Stimulated activated memory B cell treated with anti-CD40 and anti-IgM and Interleukin-4, amounts not matched to agents 10 μg/mL and 1 μg/mL and 100 μg/mL, for 72 hours (primary cell): ENCODE results near the gene ARG2.
"Not testable (repeated sequence)": the region's sequence is repeated elsewhere in the genome, so short reads cannot be mapped to it uniquely, and the experiment has no call there.

Experiments
- ATAC-seq: fragments of 150-1000 bp; cut with Tn5 transposase; 2 replicates; pipeline ENCODE4 v1.10.0; 2021
- H3K27ac Mint-ChIP-seq: one replicate; pipeline ENCODE4 v1.8.0; 2022; ENCODE audit warnings: mild to moderate bottlenecking, mixed read lengths
- H3K27me3 Mint-ChIP-seq: one replicate; pipeline ENCODE4 v1.8.0; 2022; ENCODE audit warnings: mixed read lengths
- H3K36me3 Mint-ChIP-seq: one replicate; pipeline ENCODE4 v1.8.0; 2022; ENCODE audit warnings: mixed read lengths
- H3K4me1 Mint-ChIP-seq: one replicate; pipeline ENCODE4 v1.8.0; 2022; ENCODE audit warnings: mixed read lengths
- H3K4me3 Mint-ChIP-seq: one replicate; pipeline ENCODE4 v1.8.0; 2022; ENCODE audit warnings: mild to moderate bottlenecking, moderate library complexity, mixed read lengths
- H3K9me3 Mint-ChIP-seq: one replicate; pipeline ENCODE4 v1.8.0; 2022; ENCODE audit warnings: mixed read lengths

The ARG2 gene

DNA sequence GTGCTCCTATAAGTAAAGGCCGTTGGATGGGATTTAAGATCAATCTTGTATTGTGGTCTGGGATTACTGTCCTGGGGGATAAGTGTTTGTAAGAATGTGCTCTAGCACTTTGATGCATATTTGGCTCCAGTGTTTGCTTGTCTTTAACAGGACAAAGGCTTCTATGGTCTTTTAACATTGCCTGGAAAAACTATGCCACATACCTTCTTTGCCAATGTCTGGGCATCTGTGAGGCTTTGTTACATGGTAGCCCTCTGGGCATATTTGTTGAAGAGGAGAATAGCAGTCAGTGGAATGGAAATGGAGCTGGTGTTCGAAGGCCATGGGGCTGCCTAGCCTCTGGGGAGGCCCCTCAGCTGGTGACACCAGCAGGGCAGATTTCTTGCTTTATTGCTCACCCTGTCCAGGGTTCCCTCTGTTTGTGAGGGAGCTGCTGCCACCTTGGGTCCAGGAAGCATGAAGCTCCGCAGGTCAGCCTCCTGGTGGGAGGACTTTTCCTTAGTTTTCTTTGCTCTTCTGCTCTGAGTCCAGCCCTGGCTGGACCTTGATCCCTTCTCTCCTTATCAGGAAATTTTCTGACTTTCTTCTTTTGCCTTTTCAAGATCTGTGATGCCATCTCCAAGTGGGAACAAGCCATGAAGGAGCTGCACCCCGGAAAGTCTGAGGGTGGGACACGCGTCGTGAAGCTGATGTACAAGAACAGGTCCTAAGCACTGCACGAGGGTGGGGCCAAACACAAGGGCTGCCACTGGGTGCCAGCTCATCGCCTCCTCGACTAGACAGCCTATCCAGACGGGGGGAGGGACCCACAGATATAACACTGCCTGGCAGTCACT is 39.2 kb upstream of the ARG2 start:
- Mint-ChIP-seq H3K9me3 (no peaks in the 10 kb centered on the region), H3K4me3 (no peak overlapping the region), H3K36me3 (no peaks in the 10 kb centered on the region), H3K27ac (no peak overlapping the region), H3K27me3 (no peaks in the 10 kb centered on the region), H3K4me1 (no peaks in the 10 kb centered on the region)
- no peak for ATAC-seq

DNA sequence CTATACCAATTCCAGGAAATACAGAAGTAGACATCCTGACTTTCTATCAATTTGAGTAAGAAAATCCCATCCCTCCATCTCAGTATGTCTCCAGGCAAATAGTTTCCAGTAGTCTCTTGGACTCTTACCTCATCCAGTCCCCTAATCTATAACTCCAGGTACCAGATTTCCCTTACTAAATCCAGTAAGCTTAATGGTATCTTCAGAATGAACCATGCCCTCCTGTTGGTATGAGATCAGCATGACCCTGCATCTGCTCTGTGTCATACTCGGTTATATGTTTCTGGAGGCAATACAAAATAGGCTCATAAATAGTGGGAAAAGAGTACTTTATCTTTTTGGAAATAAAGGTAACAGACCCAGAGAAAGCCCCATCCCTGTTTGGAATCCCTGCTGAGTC is 38.1 kb upstream of the ARG2 start:
- Mint-ChIP-seq H3K27me3 (no peaks in the 10 kb centered on the region), H3K4me3 (no peak overlapping the region), H3K4me1 (peaks cover 7% of the 10 kb centered on the region), H3K9me3 (no peaks in the 10 kb centered on the region), H3K27ac (no peak overlapping the region), H3K36me3 (peaks cover 5% of the 10 kb centered on the region)
- ATAC-seq: no peak

DNA sequence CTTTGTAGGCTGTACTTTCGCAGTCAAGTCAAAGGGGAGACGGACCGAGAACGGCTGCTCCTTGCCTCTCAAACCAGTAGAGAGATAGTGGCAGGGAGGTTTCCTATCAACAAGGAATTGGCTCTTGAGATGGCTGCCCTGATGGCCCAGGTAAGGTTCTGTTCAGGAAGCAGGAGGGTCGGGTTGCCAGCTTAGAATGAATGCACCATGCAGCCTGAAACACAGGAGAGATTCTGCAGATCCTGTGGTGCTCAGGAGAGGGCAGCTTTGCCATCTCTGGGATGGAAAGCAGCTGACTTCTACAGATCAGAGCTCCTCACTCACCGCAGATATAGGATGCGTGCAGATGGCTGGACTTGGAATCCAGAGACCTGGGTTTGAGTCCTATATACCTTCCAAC is 37.7 kb upstream of the ARG2 start:
- H3K4me3 Mint-ChIP-seq: no peak overlapping the region

DNA sequence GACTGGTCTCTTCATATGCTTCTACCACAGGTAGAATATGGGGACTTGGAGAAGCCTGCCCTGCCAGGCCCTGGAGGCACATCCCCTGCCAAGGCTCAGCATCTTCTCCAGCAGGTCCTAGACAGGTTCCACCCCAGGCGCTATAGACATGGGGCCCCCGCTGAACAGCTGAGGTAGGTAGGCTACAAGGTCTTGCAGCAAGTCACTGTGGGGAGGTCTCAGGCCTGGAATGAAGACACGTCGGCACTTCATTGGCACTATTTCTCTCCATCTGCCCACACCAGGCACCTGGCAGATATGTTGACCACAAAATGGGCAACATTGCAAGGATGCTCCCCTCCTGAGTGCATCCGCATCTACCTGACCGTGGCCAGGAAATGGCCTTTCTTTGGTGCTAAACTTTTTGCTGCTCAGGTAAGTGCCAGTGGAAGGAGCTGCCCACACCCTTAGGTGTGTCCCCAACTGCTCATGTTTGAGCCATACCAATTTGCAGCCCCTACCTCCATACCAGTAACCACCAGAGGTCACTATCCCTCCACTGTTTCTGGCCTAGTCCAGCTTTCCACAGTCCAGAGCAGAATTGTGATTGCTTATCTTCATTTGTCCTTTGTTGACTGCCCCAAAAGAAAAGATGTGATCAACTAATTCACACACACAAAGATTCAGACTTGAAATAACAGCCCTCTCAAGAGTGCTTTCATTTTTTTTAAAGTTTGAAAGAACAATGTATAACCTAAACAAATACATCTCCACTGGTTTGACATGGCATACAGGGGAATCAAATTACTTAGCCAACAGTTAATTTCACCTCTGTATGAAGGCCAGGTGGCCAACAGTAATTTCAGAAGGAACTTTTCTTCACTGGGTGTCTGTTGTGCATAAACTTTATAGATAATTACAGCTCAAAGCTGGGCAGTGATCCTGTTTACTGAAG is 35.7 kb upstream of the ARG2 start:
- ATAC-seq: peak; percentile 69
- Mint-ChIP-seq H3K9me3 (no peaks in the 10 kb centered on the region), H3K27ac (no peak overlapping the region)

More for the DNA sequence above, 37.7 kb upstream of the ARG2 start:
- ATAC-seq: no peak
- Mint-ChIP-seq H3K9me3 (no peaks in the 10 kb centered on the region), H3K27me3 (no peaks in the 10 kb centered on the region), H3K4me1 (peaks cover 11% of the 10 kb centered on the region), H3K27ac (no peak overlapping the region), H3K36me3 (peaks cover 5% of the 10 kb centered on the region)

DNA sequence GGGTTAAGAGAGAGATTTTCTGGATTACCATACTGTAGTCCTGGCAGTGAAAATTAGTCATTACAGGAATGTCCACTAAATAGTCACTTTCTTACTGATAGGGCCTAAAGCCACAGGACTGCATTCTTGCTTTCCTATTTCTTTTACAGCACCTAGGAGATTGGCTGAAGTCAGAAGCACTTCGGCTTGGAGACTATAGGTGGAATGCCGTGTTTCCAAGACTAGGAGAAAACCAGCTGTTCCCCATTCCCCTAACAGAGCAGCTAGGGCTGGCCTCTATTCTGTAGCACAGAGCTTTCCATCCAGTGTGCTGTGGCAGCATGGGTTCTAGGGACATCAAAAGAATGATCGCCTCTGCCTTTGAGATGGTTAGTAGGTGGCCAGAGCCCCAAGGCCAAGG is 34.7 kb upstream of the ARG2 start:
- H3K4me1 Mint-ChIP-seq: peaks cover 13% of the 10 kb centered on the region
- peaks cover 15% of the 10 kb centered on the region for H3K36me3 Mint-ChIP-seq
- H3K27ac Mint-ChIP-seq: no peak overlapping the region
- no peak overlapping the region for H3K4me3 Mint-ChIP-seq
- H3K27me3 Mint-ChIP-seq: no peaks in the 10 kb centered on the region
- H3K9me3 Mint-ChIP-seq: no peaks in the 10 kb centered on the region
- ATAC-seq: no peak

More for the DNA sequence above, 35.7 kb upstream of the ARG2 start:
- no peaks in the 10 kb centered on the region for H3K27me3 Mint-ChIP-seq
- peaks cover 15% of the 10 kb centered on the region for H3K36me3 Mint-ChIP-seq
- peaks cover 13% of the 10 kb centered on the region for H3K4me1 Mint-ChIP-seq
- H3K4me3 Mint-ChIP-seq: no peak overlapping the region

DNA sequence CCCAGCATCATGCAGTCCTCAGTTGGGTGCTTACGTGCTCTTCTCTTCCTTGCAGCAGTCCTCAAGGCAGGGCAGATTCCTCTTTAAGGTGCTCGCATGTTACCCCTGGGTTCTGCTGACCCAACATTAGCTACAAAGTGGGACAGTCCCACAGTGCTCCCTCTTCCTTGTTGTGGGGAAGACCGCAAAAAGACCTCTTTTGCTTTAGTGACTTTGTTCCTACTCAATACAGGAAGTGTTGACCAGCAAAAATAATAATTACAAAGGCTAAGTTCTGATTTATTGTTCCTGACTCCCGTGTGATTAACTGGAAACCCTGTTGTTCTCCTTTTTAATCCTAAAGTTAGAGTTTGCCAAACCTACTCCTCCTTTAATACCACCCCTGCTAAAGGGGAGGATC is 33.4 kb upstream of the ARG2 start:
- no peak overlapping the region for H3K4me3 Mint-ChIP-seq
- H3K27ac Mint-ChIP-seq: peak overlapping the region; percentile 73

DNA sequence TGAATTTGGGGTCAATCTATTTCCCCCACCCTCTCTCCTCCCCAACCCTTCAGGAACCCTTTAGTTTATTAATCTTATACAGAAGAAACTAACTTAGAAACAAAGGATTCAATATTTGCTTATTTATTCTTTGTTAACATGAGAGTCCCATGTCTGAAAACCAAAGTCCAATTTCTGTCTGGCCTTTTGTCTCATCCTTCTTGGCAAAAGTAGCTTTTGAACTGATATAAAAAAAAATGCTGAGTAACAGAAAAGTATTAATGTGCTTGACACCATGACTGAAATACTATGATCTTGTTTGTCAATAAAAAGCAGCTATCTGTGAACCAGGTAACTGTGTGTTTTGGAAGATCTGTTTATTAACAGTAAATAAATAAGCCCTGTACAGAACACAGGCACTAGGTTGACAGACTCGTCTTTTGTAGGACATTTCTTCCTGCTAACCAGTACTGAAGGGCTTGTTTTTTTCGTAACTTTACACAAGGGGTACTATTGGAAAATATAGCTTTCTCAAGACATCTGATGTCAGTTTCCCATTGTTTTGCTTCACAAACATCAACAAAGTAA is 30.4 kb upstream of the ARG2 start:
- peaks cover 28% of the 10 kb centered on the region for H3K36me3 Mint-ChIP-seq
- no peaks in the 10 kb centered on the region for H3K9me3 Mint-ChIP-seq

More for the DNA sequence above, 33.4 kb upstream of the ARG2 start:
- peaks cover 13% of the 10 kb centered on the region for H3K4me1 Mint-ChIP-seq
- peak; percentile 27 for ATAC-seq
- H3K9me3 Mint-ChIP-seq: no peaks in the 10 kb centered on the region
- no peaks in the 10 kb centered on the region for H3K27me3 Mint-ChIP-seq
- peaks cover 15% of the 10 kb centered on the region for H3K36me3 Mint-ChIP-seq

DNA sequence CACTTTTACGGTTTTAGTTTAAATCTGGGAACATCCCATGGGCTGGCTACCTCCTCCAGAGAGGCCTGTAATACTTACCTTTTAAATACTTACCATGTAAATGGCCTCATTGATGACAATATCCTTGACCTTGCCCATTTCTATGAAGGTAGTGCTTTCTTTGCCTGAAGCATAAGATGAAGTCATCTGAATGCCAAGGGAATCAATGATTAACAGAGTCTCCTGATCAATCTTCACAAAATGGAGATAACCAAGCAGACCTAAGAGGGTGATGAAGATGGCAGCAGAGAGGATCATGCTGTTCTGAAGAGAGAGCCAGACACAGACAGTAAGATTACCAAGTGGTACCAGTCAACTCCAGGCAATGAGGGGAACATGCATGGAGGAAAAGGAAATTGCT is 26.1 kb upstream of the ARG2 start:
- ATAC-seq, H3K4me3 Mint-ChIP-seq, H3K9me3 Mint-ChIP-seq, H3K27me3 Mint-ChIP-seq, H3K27ac Mint-ChIP-seq: not testable (repeated sequence)
- Mint-ChIP-seq H3K4me1 (peaks cover 17% of the 10 kb centered on the region), H3K36me3 (peaks cover 18% of the 10 kb centered on the region)

More for the DNA sequence above, 30.4 kb upstream of the ARG2 start:
- no peak for ATAC-seq
- Mint-ChIP-seq H3K4me3 (no peak overlapping the region), H3K27me3 (no peaks in the 10 kb centered on the region), H3K4me1 (peaks cover 13% of the 10 kb centered on the region), H3K27ac (no peak overlapping the region)

DNA sequence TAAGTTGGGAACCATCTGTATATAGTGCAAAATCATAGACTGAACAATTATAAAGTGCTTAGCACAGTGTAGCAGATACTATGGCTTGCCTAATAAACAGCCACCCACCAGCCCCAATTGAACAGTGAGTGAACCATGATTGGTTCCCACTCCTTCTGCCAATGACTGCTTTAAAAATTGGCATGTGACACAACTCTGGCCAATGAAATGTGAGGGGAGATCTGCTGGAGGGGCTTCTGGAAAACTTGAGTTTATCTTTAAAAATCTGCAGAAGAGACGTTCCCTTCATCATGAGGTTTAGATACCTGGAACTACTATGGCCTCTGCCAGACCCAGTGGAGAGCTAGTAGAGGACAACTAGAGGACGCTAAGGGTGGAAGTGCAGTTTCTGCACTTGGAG is 24.3 kb upstream of the ARG2 start:
- no peak overlapping the region for H3K27ac Mint-ChIP-seq
- no peak overlapping the region for H3K4me3 Mint-ChIP-seq
- no peak for ATAC-seq

DNA sequence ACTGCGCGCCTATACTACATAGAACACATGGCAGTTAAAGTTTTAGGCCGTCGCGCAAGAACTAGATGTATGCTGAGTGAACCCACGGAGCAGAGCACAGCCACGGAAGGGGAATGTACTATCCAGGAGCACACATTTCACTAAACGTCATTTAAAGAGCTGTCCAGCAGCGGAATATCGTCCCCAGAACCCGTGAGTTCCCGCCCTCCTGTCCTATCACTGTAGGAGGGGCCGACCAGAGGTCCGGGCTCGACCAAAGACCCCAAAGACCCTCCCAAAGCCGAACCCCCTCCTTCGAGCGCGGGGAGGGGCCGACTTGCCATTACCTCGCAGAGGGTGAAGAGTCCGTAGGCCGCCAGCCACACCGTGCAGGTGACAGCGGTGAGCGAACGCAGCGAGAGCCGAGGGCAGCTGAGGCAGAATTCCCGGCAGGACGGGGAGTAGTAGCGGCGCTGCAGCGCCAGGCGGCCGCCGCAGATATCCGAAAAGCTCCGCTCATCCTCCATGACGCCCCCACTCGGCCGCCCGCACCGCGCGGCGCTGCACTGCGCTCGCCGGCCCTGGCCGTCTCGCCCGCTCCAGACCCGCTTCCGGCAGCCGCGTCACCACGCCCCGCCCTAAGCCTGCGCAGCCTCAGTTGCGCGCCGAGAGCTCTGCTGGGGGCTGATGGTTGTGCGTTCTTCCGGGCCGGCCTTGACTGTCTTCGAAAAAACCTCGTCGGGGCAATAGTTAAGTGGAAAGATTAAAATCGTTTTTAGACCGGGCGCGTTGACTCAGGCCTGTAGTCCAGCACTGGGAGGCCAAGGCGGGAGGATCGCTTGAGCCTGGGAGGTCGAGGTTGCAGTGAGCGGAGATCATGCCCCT is 19.8 kb upstream of the ARG2 start, which contains the start of gene PIGH:
PIGH (minus strand) TSS at position 571 of the 864 bp plus-strand sequence; CDS start at position 506, 65 bp downstream.
- Mint-ChIP-seq H3K9me3 (no peaks in the 10 kb centered on the region), H3K36me3 (peaks cover 10% of the 10 kb centered on the region), H3K27me3 (no peaks in the 10 kb centered on the region), H3K27ac (peak within 1 kb of the TSS; percentile 94), H3K4me1 (peaks cover 61% of the 10 kb centered on the region), H3K4me3 (peak within 1 kb of the TSS; percentile 97)
- peak; percentile 99 for ATAC-seq

More for the DNA sequence above, 24.3 kb upstream of the ARG2 start:
- peaks cover 32% of the 10 kb centered on the region for H3K4me1 Mint-ChIP-seq
- H3K27me3 Mint-ChIP-seq: no peaks in the 10 kb centered on the region
- H3K36me3 Mint-ChIP-seq: peaks cover 19% of the 10 kb centered on the region
- H3K9me3 Mint-ChIP-seq: no peaks in the 10 kb centered on the region

DNA sequence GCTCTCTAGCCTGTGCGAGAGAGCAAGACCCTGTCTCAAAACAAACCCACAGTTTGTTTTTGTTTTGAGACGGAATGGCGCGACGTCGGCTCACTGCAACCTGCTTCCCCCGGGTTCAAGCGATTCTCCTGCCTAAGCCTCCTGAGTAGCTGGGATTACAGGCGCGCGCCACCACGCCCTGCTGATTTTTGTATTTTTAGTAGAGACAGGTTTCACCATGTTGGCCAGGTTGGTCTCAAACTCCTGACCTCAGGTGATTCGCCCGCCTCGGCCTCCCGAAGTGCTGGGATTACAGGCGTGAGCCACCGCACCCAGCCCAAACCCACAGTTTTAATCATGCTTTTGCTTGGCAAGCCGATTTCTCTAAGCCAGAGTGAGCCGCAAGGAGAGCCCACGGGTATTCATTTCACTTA is 19.2 kb upstream of the ARG2 start:
- not testable (repeated sequence) for H3K9me3 Mint-ChIP-seq, H3K27me3 Mint-ChIP-seq
- Mint-ChIP-seq H3K4me1 (peaks cover 58% of the 10 kb centered on the region), H3K4me3 (peak overlapping the region; percentile 97), H3K27ac (peak overlapping the region; percentile 94), H3K36me3 (peaks cover 10% of the 10 kb centered on the region)
- ATAC-seq: peak; percentile 2

DNA sequence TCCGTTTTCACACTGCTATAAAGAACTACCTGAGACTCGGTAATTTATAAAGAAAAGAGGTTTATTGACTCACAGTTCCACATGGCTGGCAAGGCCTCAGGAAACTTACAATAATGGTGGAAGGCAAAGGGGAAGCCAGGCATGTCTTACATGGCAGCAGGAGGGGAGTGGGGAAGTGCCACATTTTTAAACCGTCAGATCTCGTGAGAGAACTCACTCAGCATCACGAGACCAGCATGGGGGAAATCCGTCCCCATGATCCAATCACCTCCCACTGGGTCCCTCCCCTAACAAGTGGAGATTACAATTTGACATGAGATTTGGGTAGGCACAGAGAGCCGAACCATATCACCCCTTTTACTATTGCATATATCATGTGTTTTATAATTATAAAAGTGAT is 17.6 kb upstream of the ARG2 start:
- Mint-ChIP-seq H3K36me3 (peaks cover 10% of the 10 kb centered on the region), H3K4me1 (peaks cover 56% of the 10 kb centered on the region), H3K27ac (peak overlapping the region; percentile 94), H3K27me3 (no peaks in the 10 kb centered on the region), H3K4me3 (peak overlapping the region; percentile 36), H3K9me3 (no peaks in the 10 kb centered on the region)
- no peak for ATAC-seq

DNA sequence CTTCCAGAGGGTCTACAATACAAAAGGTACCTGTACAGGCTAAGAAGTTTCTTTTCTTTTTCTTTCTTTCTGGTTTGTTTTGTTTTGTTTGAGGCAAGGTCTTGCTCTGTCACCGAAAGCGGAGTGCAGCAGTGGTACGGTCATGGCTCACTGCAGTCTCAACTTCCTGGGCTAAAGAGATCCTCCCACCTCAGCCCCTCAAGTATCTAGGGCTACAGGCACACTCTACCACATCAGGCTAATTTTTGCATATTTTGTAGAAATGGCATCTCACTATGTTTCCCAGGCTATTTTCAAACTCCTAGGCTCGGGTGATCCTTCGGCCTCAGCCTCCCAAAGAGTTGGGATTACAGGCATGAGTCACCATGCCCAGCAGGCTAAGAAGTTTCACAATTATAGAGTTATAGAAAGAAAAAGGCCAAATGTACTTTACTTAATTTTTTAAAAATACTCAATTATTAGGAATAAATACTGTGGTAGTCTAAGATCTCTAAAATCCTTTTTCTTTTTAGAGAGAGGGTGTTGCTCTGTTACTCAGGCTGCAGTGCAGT is 16.6 kb upstream of the ARG2 start:
- H3K9me3 Mint-ChIP-seq: no peaks in the 10 kb centered on the region
- H3K27ac Mint-ChIP-seq: peak overlapping the region; percentile 82
- H3K4me1 Mint-ChIP-seq: peaks cover 48% of the 10 kb centered on the region
- peak; percentile 81 for ATAC-seq
- H3K4me3 Mint-ChIP-seq: peak overlapping the region; percentile 64
- no peaks in the 10 kb centered on the region for H3K27me3 Mint-ChIP-seq
- peaks cover 10% of the 10 kb centered on the region for H3K36me3 Mint-ChIP-seq

DNA sequence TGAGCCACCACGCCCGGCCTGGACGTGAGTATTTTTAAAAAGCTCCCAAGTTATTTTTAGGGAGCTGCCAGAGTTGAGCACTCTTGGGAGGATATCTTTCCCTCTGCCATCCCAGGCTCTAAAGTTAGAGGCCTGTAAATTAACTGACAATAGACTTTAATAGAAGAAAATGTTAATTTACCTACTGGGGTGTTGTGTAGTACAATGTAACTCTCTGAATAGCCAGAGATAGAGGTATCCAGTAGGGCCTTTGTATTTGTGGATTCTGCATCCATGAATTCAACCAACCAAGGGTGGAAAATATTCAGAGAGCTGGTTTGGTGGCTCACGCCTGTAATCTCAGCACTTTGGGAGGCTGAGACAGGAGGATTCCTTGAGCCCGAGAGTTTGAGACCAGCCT is 12.1 kb upstream of the ARG2 start:
- Mint-ChIP-seq H3K36me3 (no peaks in the 10 kb centered on the region), H3K9me3 (no peaks in the 10 kb centered on the region)

More for the DNA sequence above, 12.1 kb upstream of the ARG2 start:
- ATAC-seq: no peak
- Mint-ChIP-seq H3K27ac (no peak overlapping the region), H3K27me3 (no peaks in the 10 kb centered on the region), H3K4me1 (peaks cover 14% of the 10 kb centered on the region), H3K4me3 (no peak overlapping the region)
